ENCODE results near the gene FOXF1. TPM values are rescaled to one million over a fixed set of nuclear protein-coding genes. Genes with fewer than 3 reads are reported as not detected.

The FOXF1 gene
- total RNA-seq, 2 donors from 2014 or later = 6.3 to 12.1 TPM

GRCh38 chr16:86529160-86529559 is 18.8 kb downstream of the FOXF1 start:
- Histone ChIP-seq H3K4me3 (no peak overlapping the region), H3K4me1 (no peaks in the 10 kb centered on the region), H3K27me3 (no peaks in the 10 kb centered on the region), H3K9ac (ENCODE audit: low read depth in 2 of 2, low read length in 2 of 2) (no peak overlapping the region), H3K27ac (no peak overlapping the region), H3K36me3 (no peaks in the 10 kb centered on the region), H3K9me3 (no peaks in the 10 kb centered on the region)
- intact Hi-C loops (cut with DNase I) = loop anchor here (10.0 kb wide), 1 partner anchor 704 kb away; no protein-coding TSS in a partner anchor
- no peak for DNase-seq
- no peak for TF ChIP-seq CTCF (IDR thresholded peaks at IDR 0.05)

GRCh38 chr16:86530251-86531190 is 20.2 kb downstream of the FOXF1 start:
- no peak overlapping the region for H3K9ac ChIP-seq (ENCODE audit: low read depth in 2 of 2, low read length in 2 of 2)
- no peaks in the 10 kb centered on the region for H3K27me3 ChIP-seq
- H3K36me3 ChIP-seq = no peaks in the 10 kb centered on the region
- H3K27ac ChIP-seq = no peak overlapping the region
- H3K9me3 ChIP-seq = no peaks in the 10 kb centered on the region
- intact Hi-C loops (cut with DNase I) = no loop called here
- no peak for DNase-seq
- no peak overlapping the region for H3K4me3 ChIP-seq
- TF ChIP-seq CTCF (IDR thresholded peaks at IDR 0.05) = no peak
- H3K4me1 ChIP-seq = no peaks in the 10 kb centered on the region

GRCh38 chr16:86531191-86531545 is 20.8 kb downstream of the FOXF1 start:
- H3K9me3 ChIP-seq = no peaks in the 10 kb centered on the region
- TF ChIP-seq CTCF (IDR thresholded peaks at IDR 0.05) = no peak
- H3K27me3 ChIP-seq = no peaks in the 10 kb centered on the region
- H3K4me1 ChIP-seq = no peaks in the 10 kb centered on the region
- no peak overlapping the region for H3K4me3 ChIP-seq
- DNase-seq = peak; percentile 57
- H3K9ac ChIP-seq (ENCODE audit: low read depth in 2 of 2, low read length in 2 of 2) = no peak overlapping the region
- intact Hi-C loops (cut with DNase I) = no loop called here
- no peak overlapping the region for H3K27ac ChIP-seq
- no peaks in the 10 kb centered on the region for H3K36me3 ChIP-seq

- Histone ChIP-seq H3K9me3 (no peaks in the 10 kb centered on the region), H3K27ac (no peak overlapping the region), H3K36me3 (no peaks in the 10 kb centered on the region), H3K27me3 (no peaks in the 10 kb centered on the region), H3K9ac (ENCODE audit: low read depth in 2 of 2, low read length in 2 of 2) (peak overlapping the region in 1 of 2 donors; percentile 18), H3K4me1 (no peaks in the 10 kb centered on the region), H3K4me3 (no peak overlapping the region)
- no peak for DNase-seq
- intact Hi-C loops (cut with DNase I) = no loop called here
- no peak for TF ChIP-seq CTCF (IDR thresholded peaks at IDR 0.05)
These were observed 21.6 kb downstream of the FOXF1 start for GRCh38 chr16:86531641-86532525.

- Histone ChIP-seq H3K27me3 (no peaks in the 10 kb centered on the region), H3K4me3 (no peak overlapping the region), H3K9me3 (no peaks in the 10 kb centered on the region), H3K4me1 (no peaks in the 10 kb centered on the region), H3K9ac (ENCODE audit: low read depth in 2 of 2, low read length in 2 of 2) (no peak overlapping the region), H3K36me3 (no peaks in the 10 kb centered on the region), H3K27ac (no peak overlapping the region)
- intact Hi-C loops (cut with DNase I) = no loop called here
- no peak for TF ChIP-seq CTCF (IDR thresholded peaks at IDR 0.05)
- no peak for DNase-seq
These were observed 22.1 kb downstream of the FOXF1 start for GRCh38 chr16:86532526-86532815.
